Measurements from ENCODE around the gene ISCU. TPM values are rescaled to one million over a fixed set of nuclear protein-coding genes. Genes with fewer than 3 reads are reported as not detected.

The ISCU gene
- total and polyA plus RNA-seq, 9 of the 15 experiments (the other 6 are each of a cell fraction or from before 2014, with no cell fraction given), result 15.9 to 92.5 (median 77.3) TPM

- TF ChIP-seq SRSF7 (optimal IDR thresholded peaks at IDR 0.05; ENCODE audit: low read depth, low read length) (no peak), HMG20A (CRISPR knock-in tag; conservative IDR thresholded peaks at IDR 0.05) (no peak), ZNF609 (CRISPR knock-in tag; IDR thresholded peaks at IDR 0.05; ENCODE audit: borderline replicate concordance) (no peak), KAT7 (CRISPR knock-in tag; IDR thresholded peaks at IDR 0.05; ENCODE audit: borderline replicate concordance) (peak; percentile 15; the same call in 1 of the 2 replicates), TAL1 (IDR thresholded peaks at IDR 0.05) (no peak), ETS2 (tag; IDR thresholded peaks at IDR 0.05; ENCODE audit: borderline replicate concordance, poor library complexity, severe bottlenecking) (no peak), ZNF75A (CRISPR knock-in tag; IDR thresholded peaks at IDR 0.05) (no peak), ZFP30 (CRISPR knock-in tag; IDR thresholded peaks at IDR 0.05; ENCODE audit: borderline replicate concordance) (no peak), ZNF695 (CRISPR knock-in tag; IDR thresholded peaks at IDR 0.05) (no peak), SAFB2 (IDR thresholded peaks at IDR 0.05; ENCODE audit: borderline replicate concordance, low read depth, low read length, severe bottlenecking) (no peak), ZNF395 (CRISPR knock-in tag; IDR thresholded peaks at IDR 0.05) (peak; percentile 20; the same call in 1 of the 2 replicates), ZBTB11 (CRISPR knock-in tag; IDR thresholded peaks at IDR 0.05) (0 out of 6 replicates have a peak, but pooled peaks of 1 of the 3 experiments have one; percentile 2), NRF1 (conservative IDR thresholded peaks at IDR 0.05 in 1 of 2, IDR thresholded peaks at IDR 0.05 in 1 of 2) (no peak), SUPT5H (IDR thresholded peaks at IDR 0.05) (peak; percentile 89)
Measured at GRCh38 chr12:108561852-108562347, 496 bp upstream of the ISCU start (continued).
